Mammary epithelial cell (primary cell): Measurements from ENCODE around the gene RPL10.
A peak's percentile ranks its signal among the peaks of the same experiment; 100 is the strongest.

ENCODE experiments used
- CTCF ChIP-seq, 2 donors: IDR thresholded peaks in 1 of 2; conservative IDR thresholded peaks in 1 of 2; 2 replicates each; pipeline ENCODE4 v1.5.1; 2011 to 2012; ENCODE audit warnings: inconsistent platforms in 2 of 2, low read length in 2 of 2, mild to moderate bottlenecking in 2 of 2, control low read depth in 1 of 2, low read depth in 1 of 2; ENCODE audit not compliant: insufficient read depth in 1 of 2; ENCODE audit errors: extremely low read depth in 1 of 2
- EZH2 ChIP-seq: IDR thresholded peaks from 2 replicates; pipeline ENCODE4 v1.6.1; 2012; ENCODE audit warnings: low read length, inconsistent platforms, borderline replicate concordance

GRCh38 chrX:154373340-154374306 lies 24.6 kb upstream of the RPL10 start:
- TF ChIP-seq CTCF (conservative IDR thresholded peaks at IDR 0.05 in 1 of 2, IDR thresholded peaks at IDR 0.05 in 1 of 2; ENCODE audit: extremely low read depth in 1 of 2, insufficient read depth in 1 of 2, low read depth in 1 of 2, low read length in 2 of 2) (peak; percentile 21 to 70), EZH2 (no peak)
